IMR-90 (cell line): ENCODE results near the gene CUX1. TPM values are rescaled to one million over a fixed set of nuclear protein-coding genes. Genes with fewer than 3 reads are reported as not detected.

Experiments used
- ATAC-seq: fragments of 200-7000 bp; cut with Tn5 transposase; 2 replicates; pipeline ENCODE4 v1.9.1; 2020; ENCODE audit warnings: low read depth, mild to moderate bottlenecking, moderate library complexity
- BruUV-seq: library from RNA; stranded (reverse); fragments of 400-500 nt; replicated peaks from 2 replicates; lab custom pipeline; 2021; lab: Mats Ljungman, UMichigan
- CTCF ChIA-PET: fragments of 300-600 bp; formaldehyde crosslinking; extraction: SDS; loops from one replicate; lab custom pipeline; 2021; ENCODE audit warnings: antibody characterized with exemption; lab: Yijun Ruan, JAX
- POLR2A ChIA-PET: fragments of 300-600 bp; sonication (Branson Sonifier 250); formaldehyde crosslinking; loops from one replicate; lab custom pipeline; 2022; ENCODE audit warnings: antibody characterized with exemption; ENCODE audit not compliant: unreplicated experiment; lab: Charles Lee
- DNase-seq: peaks from one replicate; pipeline ENCODE4 v3.0.0; 2013
- H2AFZ ChIP-seq: replicated peaks from 2 replicates; pipeline ENCODE3; 2013; ENCODE audit warnings: low read length, mild to moderate bottlenecking; ENCODE audit not compliant: poor library complexity
- H2AK5ac ChIP-seq: 2 replicates; pipeline ENCODE4 v1.6.1; 2013; ENCODE audit warnings: low read depth, low read length, inconsistent platforms
- H2AK9ac ChIP-seq: replicated peaks from 2 replicates; pipeline ENCODE3; 2013; ENCODE audit warnings: mild to moderate bottlenecking, low read depth, low read length, moderate library complexity; ENCODE audit not compliant: poor library complexity
- H2BK120ac ChIP-seq: 2 replicates; pipeline ENCODE4 v1.6.1; 2013; ENCODE audit warnings: low read depth, low read length, inconsistent platforms
- H2BK15ac ChIP-seq: 3 replicates; pipeline ENCODE4 v1.6.1; 2013; ENCODE audit warnings: low read depth, low read length, inconsistent platforms
- H2BK20ac ChIP-seq: 2 replicates; pipeline ENCODE4 v1.6.1; 2013; ENCODE audit warnings: low read depth, mild to moderate bottlenecking, inconsistent platforms, low read length, moderate library complexity
- H2BK5ac ChIP-seq: 2 replicates; pipeline ENCODE4 v1.6.1; 2013; ENCODE audit warnings: mild to moderate bottlenecking, low read depth, low read length, inconsistent platforms; ENCODE audit not compliant: poor library complexity, severe bottlenecking
- H3K14ac ChIP-seq: replicated peaks from 2 replicates; pipeline ENCODE4 v1.6.1; 2013; ENCODE audit warnings: low read depth, low read length, inconsistent platforms
- H3K18ac ChIP-seq: 2 replicates; pipeline ENCODE4 v1.6.1; 2013; ENCODE audit warnings: low read depth, low read length, control low read depth
- H3K23ac ChIP-seq: 2 replicates; pipeline ENCODE4 v1.6.1; 2013; ENCODE audit warnings: low read depth, low read length, inconsistent platforms
- H3K27ac ChIP-seq: 2 replicates; pipeline ENCODE4 v1.5.1; 2013; ENCODE audit warnings: mild to moderate bottlenecking, control low read depth, low read length; ENCODE audit not compliant: insufficient read depth
- H3K27me3 ChIP-seq: 2 replicates; pipeline ENCODE4 v1.6.1; 2013; ENCODE audit warnings: low read length; ENCODE audit not compliant: control insufficient read depth, insufficient read depth
- H3K36me3 ChIP-seq: 2 replicates; pipeline ENCODE4 v1.6.1; 2013; ENCODE audit warnings: low read length, mixed read lengths; ENCODE audit not compliant: control insufficient read depth, insufficient read depth
- H3K4ac ChIP-seq: 2 replicates; pipeline ENCODE4 v1.6.1; 2013; ENCODE audit warnings: low read depth, low read length, inconsistent platforms
- H3K4me1 ChIP-seq: 2 replicates; pipeline ENCODE4 v1.6.1; 2013; ENCODE audit warnings: low read length, mixed read lengths; ENCODE audit not compliant: control insufficient read depth, insufficient read depth
- H3K4me2 ChIP-seq: 2 replicates; pipeline ENCODE4 v1.6.1; 2013; ENCODE audit warnings: low read depth, mild to moderate bottlenecking, control low read depth, low read length, moderate library complexity
- H3K4me3 ChIP-seq: 2 replicates; pipeline ENCODE4 v1.5.1; 2013; ENCODE audit warnings: low read depth, mild to moderate bottlenecking, control low read depth, low read length, moderate library complexity; ENCODE audit not compliant: insufficient read depth
- H3K56ac ChIP-seq: 2 replicates; pipeline ENCODE4 v1.6.1; 2013; ENCODE audit warnings: low read length, inconsistent platforms; ENCODE audit not compliant: insufficient read depth; ENCODE audit errors: extremely low read depth
- H3K79me1 ChIP-seq, 2 experiments: 2 replicates each; pipeline ENCODE4 v1.6.1; 2013; ENCODE audit warnings: low read length in 2 of 2, inconsistent platforms in 1 of 2, low read depth in 1 of 2
- H3K9ac ChIP-seq: 2 replicates; pipeline ENCODE4 v1.6.1; 2013; ENCODE audit warnings: low read depth, low read length, control low read depth
- H3K9me1 ChIP-seq: 2 replicates; pipeline ENCODE4 v1.6.1; 2013; ENCODE audit warnings: low read length, inconsistent platforms; ENCODE audit not compliant: insufficient read depth
- H3K9me3 ChIP-seq: 2 replicates; pipeline ENCODE4 v1.6.1; 2013; ENCODE audit warnings: low read length; ENCODE audit not compliant: control insufficient read depth, insufficient read depth
- H4K20me1 ChIP-seq: 2 replicates; pipeline ENCODE4 v1.6.1; 2013; ENCODE audit warnings: low read length, inconsistent platforms; ENCODE audit not compliant: insufficient read depth
- H4K5ac ChIP-seq: 2 replicates; pipeline ENCODE4 v1.6.1; 2013; ENCODE audit warnings: mild to moderate bottlenecking, low read depth, low read length, control low read depth
- H4K8ac ChIP-seq, 2 experiments: 2 replicates each; pipeline ENCODE4 v1.6.1; 2013; ENCODE audit warnings: low read depth in 2 of 2, low read length in 2 of 2, control low read depth in 1 of 2, inconsistent platforms in 1 of 2
- H4K91ac ChIP-seq: 2 replicates; pipeline ENCODE4 v1.6.1; 2013; ENCODE audit warnings: low read depth, low read length, inconsistent platforms; ENCODE audit not compliant: insufficient read depth
- BHLHE40 ChIP-seq: fragments of 150-350 bp; IDR thresholded peaks from 2 replicates; pipeline ENCODE4 v1.6.1; 2016; ENCODE audit warnings: mild to moderate bottlenecking, low read depth, low read length
- CEBPB ChIP-seq: IDR thresholded peaks from 2 replicates; pipeline ENCODE4 v1.6.1; 2012; ENCODE audit warnings: low read depth, low read length, improper control_type of control experiment
- CHD1 ChIP-seq: IDR thresholded peaks from 2 replicates; pipeline ENCODE4 v1.6.1; 2012; ENCODE audit warnings: low read depth, low read length, improper control_type of control experiment
- CTCF ChIP-seq: conservative IDR thresholded peaks from 2 replicates; pipeline ENCODE4 v1.5.1; 2012; ENCODE audit warnings: mild to moderate bottlenecking, low read depth, low read length, improper control_type of control experiment
- ELK1 ChIP-seq: fragments of 150-350 bp; IDR thresholded peaks from 2 replicates; pipeline ENCODE4 v1.6.1; 2016; ENCODE audit warnings: low read depth, mild to moderate bottlenecking, low read length, moderate library complexity, borderline replicate concordance
- FOS ChIP-seq: fragments of 150-350 bp; IDR thresholded peaks from 2 replicates; pipeline ENCODE4 v1.6.1; 2016; ENCODE audit warnings: low read depth, low read length
- MAFK ChIP-seq: IDR thresholded peaks from 2 replicates; pipeline ENCODE4 v1.6.1; 2012; ENCODE audit warnings: low read depth, low read length, improper control_type of control experiment
- MAZ ChIP-seq: IDR thresholded peaks from 2 replicates; pipeline ENCODE4 v1.6.1; 2012; ENCODE audit warnings: low read depth, mild to moderate bottlenecking, low read length, improper control_type of control experiment, moderate library complexity, borderline replicate concordance
- MXI1 ChIP-seq: IDR thresholded peaks from 2 replicates; pipeline ENCODE4 v1.6.1; 2012; ENCODE audit warnings: low read depth, mild to moderate bottlenecking, low read length, moderate library complexity, borderline replicate concordance
- NFE2L2 ChIP-seq: fragments of 150-350 bp; IDR thresholded peaks from 2 replicates; pipeline ENCODE4 v1.6.1; 2016; ENCODE audit warnings: low read depth, mild to moderate bottlenecking, low read length
- POLR2A ChIP-seq: IDR thresholded peaks from 2 replicates; pipeline ENCODE4 v1.6.1; 2012; ENCODE audit warnings: mild to moderate bottlenecking, low read depth, low read length
- RAD21 ChIP-seq: IDR thresholded peaks from 2 replicates; pipeline ENCODE4 v1.6.1; 2012; ENCODE audit warnings: low read length, improper control_type of control experiment
- RCOR1 ChIP-seq: IDR thresholded peaks from 2 replicates; pipeline ENCODE4 v1.6.1; 2012; ENCODE audit warnings: mild to moderate bottlenecking, low read length, improper control_type of control experiment; ENCODE audit not compliant: insufficient replicate concordance
- RFX5 ChIP-seq: IDR thresholded peaks from 2 replicates; pipeline ENCODE4 v1.8.0; 2012; ENCODE audit warnings: low read depth, mild to moderate bottlenecking, low read length, moderate library complexity
- USF2 ChIP-seq: fragments of 150-350 bp; IDR thresholded peaks from 2 replicates; pipeline ENCODE4 v1.6.1; 2017; ENCODE audit warnings: mild to moderate bottlenecking, antibody characterized with exemption, low read length, low read depth
- WGBS, 2 experiments: methylation state at CpG; one replicate each; pipeline versions ENCODE4 v1.1.5 to v1.1.7; 2013; ENCODE audit warnings: missing lambda C conversion rate in 2 of 2; ENCODE audit not compliant: insufficient read length in 1 of 2; ENCODE audit errors: extremely low coverage in 2 of 2; 5-methylcytosine and 5-hydroxymethylcytosine counted together
- dilution Hi-C: fragments of 300-500 bp; cut with HindIII; formaldehyde crosslinking; loops from one replicate; pipeline ENCODE4 v1.14.3; 2018; ENCODE audit warnings: low sequenced_read_pairs; ENCODE audit not compliant: unreplicated experiment
- in situ Hi-C: fragments of 300-500 bp; cut with MboI; formaldehyde crosslinking; loops from 3 replicates; pipeline ENCODE4 v1.14.3; 2019; ENCODE audit warnings: low sequenced_read_pairs, inconsistent platforms, mixed read lengths
- intact Hi-C: fragments of 100-400 bp; cut with micrococcal nuclease; formaldehyde crosslinking; loops from 2 replicates; pipeline ENCODE4 v1.10.0; 2022
- polyA plus RNA-seq, 3 experiments: library from polyadenylated mRNA; depleted of rRNA; stranded (reverse); fragments of >200 nt; gene quantifications; 2 replicates each; pipeline ENCODE4 v1.2.3, GENCODE V29; 2012; ENCODE audit warnings: low replicate concordance in 1 of 3
- total RNA-seq: library from RNA; depleted of rRNA; stranded (reverse); fragments of >200 nt; gene quantifications from 2 replicates; pipeline ENCODE4 v1.2.3, GENCODE V29; 2012

The CUX1 gene
- total and polyA plus RNA-seq, 2 of the 4 experiments (the other 2 are of a cell fraction), result 19.7 to 46.4 TPM

GRCh38 chr7:102266541-102266940, 449.1 kb downstream of the CUX1 start:
- no peaks in the 10 kb centered on the region for H3K9me3 ChIP-seq
- no TSS peak for BruUV-seq
- no peak overlapping the region for H3K4me2 ChIP-seq
- CTCF ChIA-PET, result no interaction called here
- H3K9me1 ChIP-seq, result peaks cover 3% of the 10 kb centered on the region; the same call in 1 of the 2 replicates
- no peaks in the 10 kb centered on the region for H3K36me3 ChIP-seq
- no peak overlapping the region for H2BK120ac ChIP-seq
- no peak overlapping the region for H3K27ac ChIP-seq
- POLR2A ChIA-PET, result interaction anchor here (0.5 kb wide), 1 partner anchor 741 kb away, joined by 15 read pairs; no protein-coding TSS in a partner anchor
- H3K14ac ChIP-seq, result no peak overlapping the region
- no peak overlapping the region for H2AK5ac ChIP-seq
- H4K8ac ChIP-seq, result no peak overlapping the region
- no peak overlapping the region for H4K5ac ChIP-seq
- H4K20me1 ChIP-seq, result no peaks in the 10 kb centered on the region
- dilution Hi-C loops (no loop called here), intact Hi-C loops (no loop called here), in situ Hi-C loops (loop anchor here (25.0 kb wide), 1 partner anchor 904 kb away; the partner anchor contains the start of gene COL26A1)
- ATAC-seq (no peak), DNase-seq (no peak)
- H3K4me3 ChIP-seq, result no peak overlapping the region
- no peak for TF ChIP-seq CHD1
- no peak for TF ChIP-seq RFX5
- no peak for TF ChIP-seq FOS
- TF ChIP-seq ELK1, result no peak
- no peak for TF ChIP-seq BHLHE40
- no peak for TF ChIP-seq NFE2L2
- TF ChIP-seq POLR2A, result no peak
- no peak for TF ChIP-seq MXI1
- TF ChIP-seq USF2, result no peak
- no peak for TF ChIP-seq RAD21
- TF ChIP-seq CEBPB, result no peak
- TF ChIP-seq MAZ, result no peak
- TF ChIP-seq MAFK, result no peak
- no peak for TF ChIP-seq CTCF
- TF ChIP-seq RCOR1, result no peak
- H3K23ac ChIP-seq, result no peak overlapping the region
- no peak overlapping the region for H2BK20ac ChIP-seq
- no peak overlapping the region for H3K56ac ChIP-seq
- no peak overlapping the region for H2AK9ac ChIP-seq
- H2BK15ac ChIP-seq, result no peak overlapping the region
- no peaks in the 10 kb centered on the region for H3K79me1 ChIP-seq
- H3K4ac ChIP-seq, result no peak overlapping the region
- H3K4me1 ChIP-seq, result peaks cover 4% of the 10 kb centered on the region; the same call in 1 of the 2 replicates
- H3K18ac ChIP-seq, result no peak overlapping the region
- H2AFZ ChIP-seq, result no peak overlapping the region
- no peak overlapping the region for H3K9ac ChIP-seq
- H4K91ac ChIP-seq, result no peak overlapping the region
- H2BK5ac ChIP-seq, result no peak overlapping the region
- 68% methylated on average over 10 of the region's 14 CpGs; no CpG with 5 or more reads in 1 of the 2 experiments for WGBS, 2 experiments
- H3K27me3 ChIP-seq, result no peaks in the 10 kb centered on the region
